T-helper 1 cell (primary cell): ENCODE results near the gene USP21.

Source experiments
- DNase-seq, 5 donors: peaks; one replicate each; pipeline ENCODE4 v3.0.0-alpha.2; 2012 to 2020

Gene USP21

GRCh38 chr1:161195171-161195570, 35.9 kb downstream of the USP21 start:
- no peak for DNase-seq

GRCh38 chr1:161196111-161196510, 36.8 kb downstream of the USP21 start:
- DNase-seq: no peak

GRCh38 chr1:161196521-161197451, 37.5 kb downstream of the USP21 start:
- no peak for DNase-seq

- DNase-seq: no peak
Observed at GRCh38 chr1:161197560-161198193, 38.4 kb downstream of the USP21 start.

GRCh38 chr1:161198194-161198896, 39.0 kb downstream of the USP21 start:
- no peak for DNase-seq

GRCh38 chr1:161198897-161199431, 39.7 kb downstream of the USP21 start, which contains the start of gene ADAMTS4:
ADAMTS4 (minus strand) TSS chr1:161199054; CDS start chr1:161198627, 427 bp downstream.
- no peak for DNase-seq

- DNase-seq: no peak
Observed at GRCh38 chr1:161199506-161200139, 40.3 kb downstream of the USP21 start.

GRCh38 chr1:161200421-161200991, 41.2 kb downstream of the USP21 start:
- DNase-seq: peak in 1 of 5 donors; percentile 45

- DNase-seq: no peak
Observed at GRCh38 chr1:161200992-161201835, 41.9 kb downstream of the USP21 start.

GRCh38 chr1:161201836-161202712, 42.8 kb downstream of the USP21 start, which contains the start of gene NDUFS2:
NDUFS2 (plus strand) TSS chr1:161202367; CDS start chr1:161202386, 19 bp downstream.
- peak; percentile 90 to 98 (median 95) for DNase-seq

- DNase-seq: no peak
Observed at GRCh38 chr1:161206411-161207140, 47.3 kb downstream of the USP21 start.

- DNase-seq: no peak
Observed at GRCh38 chr1:161207173-161207572, 47.9 kb downstream of the USP21 start.

- peak; percentile 35 to 70 (median 61) for DNase-seq
Observed at GRCh38 chr1:161209790-161210409, 50.6 kb downstream of the USP21 start.

- no peak for DNase-seq
Observed at GRCh38 chr1:161214369-161214768, 55.1 kb downstream of the USP21 start.

GRCh38 chr1:161215076-161215475, 55.8 kb downstream of the USP21 start, which contains the start of gene FCER1G:
FCER1G (plus strand) TSS chr1:161215295; CDS start chr1:161215322, 27 bp downstream.
- DNase-seq: no peak
